GM21786 (cell line): ENCODE measurements around the gene TMEM43.

Experiments
- ATAC-seq: cut with Tn5 transposase; IDR thresholded peaks from one replicate; pipeline ENCODE4 v1.9.1; 2021; ENCODE audit not compliant: unreplicated experiment

The TMEM43 gene

GRCh38 chr3:14137445-14137844 lies 12.6 kb downstream of the TMEM43 start:
- ATAC-seq: no peak

- no peak for ATAC-seq
Observed at GRCh38 chr3:14138109-14138877, 13.4 kb downstream of the TMEM43 start.

GRCh38 chr3:14138878-14139655 lies 14.2 kb downstream of the TMEM43 start:
- ATAC-seq: no peak

GRCh38 chr3:14139771-14140170 lies 14.9 kb downstream of the TMEM43 start:
- no peak for ATAC-seq

- no peak for ATAC-seq
Observed at GRCh38 chr3:14140668-14141067, 15.8 kb downstream of the TMEM43 start.

- no peak for ATAC-seq
Observed at GRCh38 chr3:14141144-14141543, 16.3 kb downstream of the TMEM43 start.

- no peak for ATAC-seq
Observed at GRCh38 chr3:14141602-14142341, 16.9 kb downstream of the TMEM43 start.

GRCh38 chr3:14142567-14143270 lies 17.9 kb downstream of the TMEM43 start:
- no peak for ATAC-seq

- no peak for ATAC-seq
Observed at GRCh38 chr3:14143271-14144225, 18.7 kb downstream of the TMEM43 start.

GRCh38 chr3:14144423-14145075 lies 19.7 kb downstream of the TMEM43 start:
- peak; percentile 97 for ATAC-seq

- ATAC-seq: no peak
Observed at GRCh38 chr3:14145236-14145635, 20.4 kb downstream of the TMEM43 start.

GRCh38 chr3:14145670-14146380 lies 21.0 kb downstream of the TMEM43 start:
- ATAC-seq: no peak

- no peak for ATAC-seq
Observed at GRCh38 chr3:14146381-14147065, 21.7 kb downstream of the TMEM43 start.

- ATAC-seq: no peak
Observed at GRCh38 chr3:14147066-14147435, 22.2 kb downstream of the TMEM43 start.

- no peak for ATAC-seq
Observed at GRCh38 chr3:14147617-14148016, 22.8 kb downstream of the TMEM43 start.

GRCh38 chr3:14148041-14148985 lies 23.5 kb downstream of the TMEM43 start:
- ATAC-seq: no peak

- ATAC-seq: no peak
Observed at GRCh38 chr3:14150078-14150477, 25.2 kb downstream of the TMEM43 start.
